H9 (cell line): Measurements from ENCODE around the gene CAMK1. TPM values are rescaled to one million over a fixed set of nuclear protein-coding genes. Genes with fewer than 3 reads are reported as not detected.

ENCODE experiments used
- DNase-seq: peaks from one replicate; pipeline ENCODE4 v3.0.0-alpha.2; 2017
- H2AFZ ChIP-seq: one replicate; pipeline ENCODE4 v1.6.1; 2013; ENCODE audit warnings: mild to moderate bottlenecking, low read length, control low read depth, moderate library complexity
- H2AK5ac ChIP-seq: 2 replicates; pipeline ENCODE4 v1.6.1; 2013; ENCODE audit warnings: low read length, control low read depth, mixed read lengths; ENCODE audit not compliant: insufficient read length
- H2BK120ac ChIP-seq: one replicate; pipeline ENCODE4 v1.6.1; 2013; ENCODE audit warnings: low read depth, mild to moderate bottlenecking, low read length, control low read depth, inconsistent platforms; ENCODE audit not compliant: poor library complexity, severe bottlenecking
- H2BK12ac ChIP-seq: 2 replicates; pipeline ENCODE4 v1.6.1; 2013; ENCODE audit warnings: low read length, control low read depth, mixed read lengths, low read depth; ENCODE audit not compliant: insufficient read length
- H2BK15ac ChIP-seq: 2 replicates; pipeline ENCODE4 v1.6.1; 2013; ENCODE audit warnings: low read depth, low read length, control low read depth
- H2BK20ac ChIP-seq: one replicate; pipeline ENCODE4 v1.6.1; 2013; ENCODE audit warnings: low read depth, mild to moderate bottlenecking, low read length, control low read depth, inconsistent platforms; ENCODE audit not compliant: poor library complexity, severe bottlenecking
- H2BK5ac ChIP-seq: 2 replicates; pipeline ENCODE4 v1.6.1; 2013; ENCODE audit warnings: low read length, control low read depth, mixed read lengths; ENCODE audit not compliant: insufficient read length
- H3K14ac ChIP-seq: 2 replicates; pipeline ENCODE4 v1.6.1; 2013; ENCODE audit warnings: low read length, control low read depth; ENCODE audit not compliant: insufficient read depth
- H3K18ac ChIP-seq: 2 replicates; pipeline ENCODE4 v1.6.1; 2013; ENCODE audit warnings: low read depth, mild to moderate bottlenecking, mixed read lengths, low read length, control low read depth; ENCODE audit not compliant: insufficient read length
- H3K23ac ChIP-seq: 2 replicates; pipeline ENCODE4 v1.6.1; 2013; ENCODE audit warnings: low read length, control low read depth, mixed read lengths, low read depth; ENCODE audit not compliant: insufficient read length
- H3K23me2 ChIP-seq: 2 replicates; pipeline ENCODE4 v1.6.1; 2013; ENCODE audit warnings: low read depth, mild to moderate bottlenecking, mixed read lengths, low read length, control low read depth; ENCODE audit not compliant: insufficient read length, poor library complexity, severe bottlenecking
- H3K27ac ChIP-seq: 2 replicates; pipeline ENCODE4 v1.5.1; 2013; ENCODE audit warnings: low read length, control low read depth, mixed read lengths, low read depth; ENCODE audit not compliant: insufficient read length
- H3K27me3 ChIP-seq: 2 replicates; pipeline ENCODE4 v1.6.1; 2013; ENCODE audit warnings: low read length, control low read depth, inconsistent platforms; ENCODE audit not compliant: insufficient read depth
- H3K4ac ChIP-seq: 2 replicates; pipeline ENCODE4 v1.6.1; 2013; ENCODE audit warnings: low read depth, mild to moderate bottlenecking, control low read depth, inconsistent platforms, low read length, moderate library complexity
- H3K4me1 ChIP-seq: 2 replicates; pipeline ENCODE4 v1.6.1; 2013; ENCODE audit warnings: low read length, control low read depth, inconsistent platforms; ENCODE audit not compliant: insufficient read depth
- H3K4me2 ChIP-seq: 2 replicates; pipeline ENCODE4 v1.6.1; 2013; ENCODE audit warnings: low read length, control low read depth, mixed read lengths; ENCODE audit not compliant: insufficient read length, insufficient read depth
- H3K56ac ChIP-seq: 2 replicates; pipeline ENCODE4 v1.6.1; 2013; ENCODE audit warnings: low read depth, mild to moderate bottlenecking, mixed read lengths, low read length, control low read depth; ENCODE audit not compliant: insufficient read length
- H3K79me1 ChIP-seq: 2 replicates; pipeline ENCODE4 v1.6.1; 2013; ENCODE audit warnings: low read depth, mild to moderate bottlenecking, moderate library complexity, low read length, control low read depth, inconsistent platforms; ENCODE audit not compliant: insufficient read depth, poor library complexity, severe bottlenecking
- H3K79me2 ChIP-seq: 2 replicates; pipeline ENCODE4 v1.6.1; 2013; ENCODE audit warnings: low read length, control low read depth, inconsistent platforms; ENCODE audit not compliant: insufficient read depth
- H3K9ac ChIP-seq: 2 replicates; pipeline ENCODE4 v1.6.1; 2013; ENCODE audit warnings: low read length, control low read depth, mixed read lengths; ENCODE audit not compliant: insufficient read length; ENCODE audit errors: extremely low read depth
- H3K9me3 ChIP-seq: one replicate; pipeline ENCODE4 v1.6.1; 2013; ENCODE audit warnings: low read depth, low read length, inconsistent platforms; ENCODE audit not compliant: control insufficient read depth
- H3T11ph ChIP-seq: one replicate; pipeline ENCODE4 v1.6.1; 2013; ENCODE audit warnings: mild to moderate bottlenecking, low read length, control low read depth, inconsistent platforms
- H4K20me1 ChIP-seq: one replicate; pipeline ENCODE4 v1.6.1; 2013; ENCODE audit not compliant: control insufficient read depth, insufficient read length, insufficient read depth
- H4K5ac ChIP-seq: 2 replicates; pipeline ENCODE4 v1.6.1; 2013; ENCODE audit warnings: low read depth, mild to moderate bottlenecking, mixed read lengths, low read length, control low read depth; ENCODE audit not compliant: insufficient read length
- H4K8ac ChIP-seq: replicated peaks from 2 replicates; pipeline ENCODE4 v1.6.1; 2013; ENCODE audit warnings: low read length, control low read depth, mixed read lengths, low read depth; ENCODE audit not compliant: insufficient read length
- H4K91ac ChIP-seq: 2 replicates; pipeline ENCODE4 v1.6.1; 2013; ENCODE audit warnings: low read depth, mild to moderate bottlenecking, moderate library complexity, mixed read lengths, low read length, control low read depth; ENCODE audit not compliant: insufficient read length
- H3K27ac Mint-ChIP-seq, 3 experiments: 2 replicates in 2 of 3; 3 replicates in 1 of 3; pipeline ENCODE4 v1.8.0; 2020 to 2021; ENCODE audit warnings: mixed read lengths in 3 of 3, mild to moderate bottlenecking in 1 of 3, moderate library complexity in 1 of 3
- H3K27me3 Mint-ChIP-seq: 2 replicates; pipeline ENCODE4 v1.8.0; 2021; ENCODE audit warnings: low read depth, mild to moderate bottlenecking, moderate library complexity, mixed read lengths
- H3K36me3 Mint-ChIP-seq, 3 experiments: 2 replicates in 2 of 3; 3 replicates in 1 of 3; pipeline ENCODE4 v1.8.0; 2020 to 2021; ENCODE audit warnings: low read depth in 3 of 3, mixed read lengths in 3 of 3; ENCODE audit not compliant: insufficient read depth in 1 of 3
- H3K4me1 Mint-ChIP-seq, 2 experiments: 2 replicates each; pipeline ENCODE4 v1.8.0; 2020; ENCODE audit warnings: mixed read lengths in 2 of 2
- H3K4me3 Mint-ChIP-seq, 2 experiments: 2 replicates in 1 of 2; 3 replicates in 1 of 2; pipeline ENCODE4 v1.8.0; 2020 to 2021; ENCODE audit warnings: mild to moderate bottlenecking in 2 of 2, mixed read lengths in 2 of 2, moderate library complexity in 1 of 2
- H3K9me3 Mint-ChIP-seq, 2 experiments: 2 replicates in 1 of 2; 3 replicates in 1 of 2; pipeline ENCODE4 v1.8.0; 2020; ENCODE audit warnings: mild to moderate bottlenecking in 2 of 2, mixed read lengths in 2 of 2, moderate library complexity in 1 of 2
- CTCF ChIP-seq: fragments of 200-600 bp; sonication (generic); conservative IDR thresholded peaks from 3 replicates; pipeline ENCODE4 v1.8.0; 2021; ENCODE audit warnings: antibody characterized with exemption, mild to moderate bottlenecking
- WGBS: extraction: QIAGEN DNeasy Blood & Tissue Kit; methylation state at CpG from one replicate; pipeline ENCODE4 v1.1.7; 2013; ENCODE audit warnings: missing lambda C conversion rate, low lambda C conversion rate, mixed read lengths; ENCODE audit not compliant: insufficient read length; ENCODE audit errors: extremely low coverage; 5-methylcytosine and 5-hydroxymethylcytosine counted together
- total RNA-seq: library from RNA; stranded (reverse); gene quantifications from 2 replicates; pipeline ENCODE4 v1.2.1, GENCODE V29; 2021

Gene CAMK1
- total RNA-seq, 1 experiment from 2014 or later: 9.2 TPM

GRCh38 chr3:9746330-9746729 is 23.4 kb downstream of the CAMK1 start:
- no CpG with 5 or more reads among the region's 5 CpGs for WGBS
- no peaks in the 10 kb centered on the region for H4K20me1 ChIP-seq
- H3K27me3 ChIP-seq: no peaks in the 10 kb centered on the region
- H3K9ac ChIP-seq: no peak overlapping the region
- H3K79me2 ChIP-seq: no peaks in the 10 kb centered on the region
- no peak overlapping the region for H2BK15ac ChIP-seq
- H3K9me3 Mint-ChIP-seq: no peaks in the 10 kb centered on the region
- H2AFZ ChIP-seq: no peak overlapping the region
- no peaks in the 10 kb centered on the region for H3K79me1 ChIP-seq
- no peak overlapping the region for H4K5ac ChIP-seq
- H2BK20ac ChIP-seq: no peak overlapping the region
- DNase-seq: no peak
- no peak overlapping the region for H4K91ac ChIP-seq
- H2BK12ac ChIP-seq: no peak overlapping the region
- H3K27ac ChIP-seq: no peak overlapping the region
- no peak overlapping the region for H3T11ph ChIP-seq
- no peaks in the 10 kb centered on the region for H3K9me3 ChIP-seq
- no peak overlapping the region for H2BK5ac ChIP-seq
- no peaks in the 10 kb centered on the region for H3K4me1 ChIP-seq
- H3K4me2 ChIP-seq: no peak overlapping the region
- no peak overlapping the region for H3K27ac Mint-ChIP-seq
- H2AK5ac ChIP-seq: no peak overlapping the region
- no peaks in the 10 kb centered on the region; the same call in 1 of the 2 replicates for H3K27me3 Mint-ChIP-seq
- no peak overlapping the region for H3K4ac ChIP-seq
- peaks cover 13% of the 10 kb centered on the region in 2 experiments for H3K4me1 Mint-ChIP-seq
- TF ChIP-seq CTCF: no peak
- no peak overlapping the region for H2BK120ac ChIP-seq
- H3K56ac ChIP-seq: no peak overlapping the region
- H3K14ac ChIP-seq: no peak overlapping the region
- H3K23ac ChIP-seq: no peak overlapping the region
- peaks cover 49 to 88% (median 79%) of the 10 kb centered on the region in 3 experiments; a peak in 6 of 7 replicates for H3K36me3 Mint-ChIP-seq
- H3K18ac ChIP-seq: no peak overlapping the region
- H3K23me2 ChIP-seq: no peaks in the 10 kb centered on the region
- H4K8ac ChIP-seq: no peak overlapping the region
- H3K4me3 Mint-ChIP-seq: no peak overlapping the region
